WTC11 (cell line): Measurements from ENCODE around the gene AGR3. TPM values are rescaled to one million over a fixed set of nuclear protein-coding genes. Genes with fewer than 3 reads are reported as not detected.

Source experiments
- ATAC-seq: fragments of 200-7000 bp; cut with Tn5 transposase; 2 replicates; pipeline ENCODE4 v1.10.0; 2021; ENCODE audit warnings: mild to moderate bottlenecking, moderate library complexity
- CTCF ChIA-PET: fragments of 300-600 bp; sonication (Branson Sonifier 250); formaldehyde crosslinking; loops from one replicate; lab custom pipeline; 2021; ENCODE audit warnings: antibody characterized with exemption; lab: Charles Lee
- POLR2A ChIA-PET: fragments of 350-600 bp; sonication (Branson Sonifier 250); formaldehyde crosslinking; loops from one replicate; lab custom pipeline; 2021; ENCODE audit warnings: antibody characterized with exemption; lab: Charles Lee
- DNase-seq: peaks from one replicate; pipeline ENCODE4 v3.0.0; 2021; ENCODE audit warnings: low spot score
- H3K27ac Mint-ChIP-seq: 2 replicates; pipeline ENCODE4 v1.8.0; 2021; ENCODE audit warnings: mixed read lengths
- H3K27me3 Mint-ChIP-seq: 2 replicates; pipeline ENCODE4 v1.8.0; 2021; ENCODE audit warnings: low read depth, mild to moderate bottlenecking, moderate library complexity, mixed read lengths
- H3K36me3 Mint-ChIP-seq: 2 replicates; pipeline ENCODE4 v1.8.0; 2021; ENCODE audit warnings: mixed read lengths
- H3K4me1 Mint-ChIP-seq: 2 replicates; pipeline ENCODE4 v1.8.0; 2022; ENCODE audit warnings: mixed read lengths
- H3K4me3 Mint-ChIP-seq: 2 replicates; pipeline ENCODE4 v1.8.0; 2021; ENCODE audit warnings: mild to moderate bottlenecking, moderate library complexity, mixed read lengths
- H3K9me3 Mint-ChIP-seq: 2 replicates; pipeline ENCODE4 v1.8.0; 2021; ENCODE audit warnings: mixed read lengths
- ATF3 ChIP-seq: sonication (generic); formaldehyde crosslinking; conservative IDR thresholded peaks from 2 replicates; pipeline ENCODE4 v1.8.1; 2022; ENCODE audit warnings: mild to moderate bottlenecking, missing genetic modification reagents
- ATF6 ChIP-seq: sonication (generic); formaldehyde crosslinking; IDR thresholded peaks from 2 replicates; pipeline ENCODE4 v1.8.1; 2023; ENCODE audit warnings: mild to moderate bottlenecking, missing genetic modification reagents
- E2F4 ChIP-seq: sonication (generic); formaldehyde crosslinking; IDR thresholded peaks from 2 replicates; pipeline ENCODE4 v1.8.1; 2022; ENCODE audit warnings: low read depth, mild to moderate bottlenecking, moderate library complexity, missing genetic modification reagents, borderline replicate concordance
- E2F5 ChIP-seq: sonication (generic); formaldehyde crosslinking; IDR thresholded peaks from 2 replicates; pipeline ENCODE4 v1.8.1; 2022; ENCODE audit warnings: mild to moderate bottlenecking, moderate library complexity, missing genetic modification reagents
- GABPB1 ChIP-seq: sonication (generic); formaldehyde crosslinking; IDR thresholded peaks from 2 replicates; pipeline ENCODE4 v1.8.1; 2023; ENCODE audit warnings: mild to moderate bottlenecking, missing genetic modification reagents
- HMGA2 ChIP-seq: fragments of 250-450 bp; sonication (Bioruptor Pico); IDR thresholded peaks from 2 replicates; pipeline ENCODE4 v1.4.0; 2021; ENCODE audit warnings: mild to moderate bottlenecking, moderate library complexity
- IRF1 ChIP-seq: sonication (generic); formaldehyde crosslinking; IDR thresholded peaks from 2 replicates; pipeline ENCODE4 v1.8.0; 2023; ENCODE audit warnings: missing genetic modification reagents
- IRF2 ChIP-seq: sonication (generic); formaldehyde crosslinking; IDR thresholded peaks from 2 replicates; pipeline ENCODE4 v1.8.0; 2022; ENCODE audit warnings: low read depth, missing genetic modification reagents, borderline replicate concordance
- JAZF1 ChIP-seq: fragments of 250-450 bp; sonication (Bioruptor Pico); IDR thresholded peaks from 2 replicates; pipeline ENCODE4 v1.9.0; 2021; ENCODE audit warnings: moderate library complexity, mild to moderate bottlenecking, inconsistent platforms
- KAT7 ChIP-seq: sonication (generic); formaldehyde crosslinking; IDR thresholded peaks from 2 replicates; pipeline ENCODE4 v1.8.1; 2023; ENCODE audit warnings: missing genetic modification reagents, mild to moderate bottlenecking, borderline replicate concordance
- MLX ChIP-seq: sonication (generic); formaldehyde crosslinking; IDR thresholded peaks from 2 replicates; pipeline ENCODE4 v1.8.1; 2023; ENCODE audit warnings: mild to moderate bottlenecking, missing genetic modification reagents, moderate library complexity
- NFYB ChIP-seq: sonication (generic); formaldehyde crosslinking; conservative IDR thresholded peaks from 2 replicates; pipeline ENCODE4 v1.8.0; 2022; ENCODE audit warnings: low read depth, missing genetic modification reagents
- NR2C2 ChIP-seq: sonication (generic); formaldehyde crosslinking; IDR thresholded peaks from 2 replicates; pipeline ENCODE4 v1.8.0; 2022; ENCODE audit warnings: mild to moderate bottlenecking, missing genetic modification reagents
- PREB ChIP-seq: sonication (generic); formaldehyde crosslinking; IDR thresholded peaks from 2 replicates; pipeline ENCODE4 v1.8.1; 2022; ENCODE audit warnings: mild to moderate bottlenecking, missing genetic modification reagents, moderate library complexity, borderline replicate concordance
- TEAD4 ChIP-seq: sonication (generic); formaldehyde crosslinking; IDR thresholded peaks from 2 replicates; pipeline ENCODE4 v1.8.0; 2022; ENCODE audit warnings: mild to moderate bottlenecking, missing genetic modification reagents
- ZBTB21 ChIP-seq: sonication (generic); formaldehyde crosslinking; IDR thresholded peaks from 2 replicates; pipeline ENCODE4 v1.8.1; 2023; ENCODE audit warnings: mild to moderate bottlenecking, missing genetic modification reagents, borderline replicate concordance
- ZBTB43 ChIP-seq: sonication (generic); formaldehyde crosslinking; IDR thresholded peaks from 2 replicates; pipeline ENCODE4 v1.8.1; 2023; ENCODE audit warnings: mild to moderate bottlenecking, missing genetic modification reagents
- ZMAT4 ChIP-seq: fragments of 250-450 bp; sonication (Bioruptor Pico); IDR thresholded peaks from 2 replicates; pipeline ENCODE4 v1.9.0; 2021; ENCODE audit warnings: mild to moderate bottlenecking
- ZNF219 ChIP-seq: sonication (generic); formaldehyde crosslinking; IDR thresholded peaks from 2 replicates; pipeline ENCODE4 v1.8.0; 2023; ENCODE audit warnings: missing genetic modification reagents, mild to moderate bottlenecking, borderline replicate concordance
- ZNF232 ChIP-seq: sonication (generic); formaldehyde crosslinking; IDR thresholded peaks from 2 replicates; pipeline ENCODE4 v1.8.0; 2022; ENCODE audit warnings: mild to moderate bottlenecking, missing genetic modification reagents
- ZSCAN18 ChIP-seq: fragments of 250-450 bp; sonication (Bioruptor Pico); IDR thresholded peaks from 2 replicates; pipeline ENCODE4 v2.1.2; 2022; ENCODE audit warnings: mild to moderate bottlenecking, moderate library complexity
- total RNA-seq: library from RNA; stranded (reverse); gene quantifications from 3 replicates; pipeline ENCODE4 v1.2.3, GENCODE V29; 2021

The AGR3 gene
- total RNA-seq, 1 experiment from 2014 or later: not detected

- TF ChIP-seq ZSCAN18 (CRISPR knock-in tag) (no peak), ZMAT4 (CRISPR knock-in tag) (no peak), IRF1 (CRISPR knock-in tag) (no peak), ATF6 (CRISPR knock-in tag) (no peak)
Observed at GRCh38 chr7:16912540-16912939, 30.8 kb upstream of the AGR3 start (continued).

GRCh38 chr7:16908561-16908960, 26.8 kb upstream of the AGR3 start:
- Mint-ChIP-seq H3K27me3 (no peaks in the 10 kb centered on the region), H3K4me1 (peaks cover 29% of the 10 kb centered on the region), H3K27ac (no peak overlapping the region), H3K4me3 (no peak overlapping the region), H3K9me3 (peaks cover 14% of the 10 kb centered on the region; the same call in 1 of the 2 replicates), H3K36me3 (no peaks in the 10 kb centered on the region)
- DNase-seq (no peak), ATAC-seq (no peak)
- CTCF ChIA-PET: no interaction called here
- POLR2A ChIA-PET: no interaction called here
- TF ChIP-seq ZBTB21 (CRISPR knock-in tag): no peak
- TF ChIP-seq KAT7: no peak
- TF ChIP-seq TEAD4 (CRISPR knock-in tag): no peak
- no peak for TF ChIP-seq NFYB (CRISPR knock-in tag)
- no peak for TF ChIP-seq ATF3
- TF ChIP-seq NR2C2 (CRISPR knock-in tag): no peak
- no peak for TF ChIP-seq IRF1 (CRISPR knock-in tag)
- no peak for TF ChIP-seq JAZF1 (CRISPR knock-in tag)

- POLR2A ChIA-PET: no interaction called here
- TF ChIP-seq E2F4 (CRISPR knock-in tag): no peak
- TF ChIP-seq GABPB1 (CRISPR knock-in tag): no peak
- TF ChIP-seq ZNF219: no peak
- TF ChIP-seq HMGA2: no peak
- TF ChIP-seq IRF2 (CRISPR knock-in tag): no peak
- no peak for TF ChIP-seq PREB
- no peak for TF ChIP-seq KAT7
- no peak for TF ChIP-seq ZNF232 (CRISPR knock-in tag)
- no peak for TF ChIP-seq MLX (CRISPR knock-in tag)
- TF ChIP-seq E2F5: no peak
- no peak for TF ChIP-seq ZBTB43 (CRISPR knock-in tag)
Observed at GRCh38 chr7:16905300-16906044, 23.7 kb upstream of the AGR3 start.

More at GRCh38 chr7:16905300-16906044, 23.7 kb upstream of the AGR3 start:
- Mint-ChIP-seq H3K36me3 (no peaks in the 10 kb centered on the region), H3K27me3 (no peaks in the 10 kb centered on the region), H3K27ac (peak overlapping the region; percentile 35), H3K4me3 (peak overlapping the region; percentile 29; the same call in 1 of the 2 replicates), H3K4me1 (peaks cover 34% of the 10 kb centered on the region), H3K9me3 (no peaks in the 10 kb centered on the region; the same call in 1 of the 2 replicates)
- peak; percentile 87 for ATAC-seq
- CTCF ChIA-PET: interaction anchor here (1.0 kb wide), 1 partner anchor 8 kb away, joined by 3 read pairs; no protein-coding TSS in a partner anchor
- DNase-seq: no peak
